Sigmoid colon (tissue), 7 donors: ENCODE results near the gene BCL11B. TPM values are rescaled to one million over a fixed set of nuclear protein-coding genes. Genes with fewer than 3 reads are reported as not detected.
A peak's percentile ranks its signal among the peaks of the same experiment; 100 is the strongest.

Source experiments
- DNase-seq: peaks from one replicate; pipeline ENCODE4 v3.0.0-alpha.2; 2019
- H3K27ac ChIP-seq, 4 donors: fragments of 200-600 bp; sonication (generic); one replicate each; pipeline ENCODE4 v1.5.1; 2016 to 2019; ENCODE audit warnings: mild to moderate bottlenecking in 1 of 4
- H3K27me3 ChIP-seq, 3 donors: fragments of 200-600 bp; sonication (generic); one replicate each; pipeline ENCODE4 v1.5.1; 2019; ENCODE audit warnings: mild to moderate bottlenecking in 1 of 3
- H3K36me3 ChIP-seq, 4 donors: fragments of 200-600 bp; sonication (generic); one replicate each; pipeline ENCODE4 v1.5.1; 2016 to 2019
- H3K4me1 ChIP-seq, 4 donors: fragments of 200-600 bp; sonication (generic); one replicate each; pipeline ENCODE4 v1.5.1; 2017 to 2019
- H3K4me3 ChIP-seq, 4 donors: fragments of 200-600 bp; sonication (generic); one replicate each; pipeline ENCODE4 v1.5.1; 2017 to 2019; ENCODE audit warnings: mild to moderate bottlenecking in 2 of 4, moderate library complexity in 1 of 4
- H3K9me3 ChIP-seq, 4 donors: fragments of 200-600 bp in 3 of 4; sonication (generic) in 3 of 4; one replicate each; pipeline versions ENCODE4 v1.5.1 to v1.6.1; 2013 to 2019
- CTCF ChIP-seq, 4 experiments: fragments of 450-650 bp in 3 of 4; fragments of 200-600 bp in 1 of 4; IDR thresholded peaks; one replicate each; pipeline ENCODE4 v1.5.1; 2016 to 2019; ENCODE audit warnings: antibody characterized with exemption in 4 of 4, mild to moderate bottlenecking in 3 of 4, moderate library complexity in 2 of 4
- EP300 ChIP-seq, 4 donors: sonication (generic); formaldehyde crosslinking; IDR thresholded peaks; one replicate each; pipeline ENCODE4 v1.6.1; 2017; ENCODE audit warnings: antibody characterized with exemption in 4 of 4
- POLR2A ChIP-seq, 2 donors: fragments of 450-650 bp; IDR thresholded peaks; one replicate each; pipeline ENCODE4 v1.6.1; 2016; ENCODE audit warnings: antibody characterized with exemption in 2 of 2, mild to moderate bottlenecking in 2 of 2, moderate library complexity in 2 of 2
- POLR2AphosphoS5 ChIP-seq, 4 donors: sonication (generic); formaldehyde crosslinking; IDR thresholded peaks; one replicate each; pipeline ENCODE4 v1.6.1; 2017; ENCODE audit warnings: antibody characterized with exemption in 4 of 4
- WGBS, 2 donors: extraction: QIAGEN DNeasy Blood & Tissue Kit; methylation state at CpG; one replicate each; pipeline ENCODE4 v1.1.7; 2013; 5-methylcytosine and 5-hydroxymethylcytosine counted together
- intact Hi-C: fragments of 100-400 bp; cut with DNase I; formaldehyde crosslinking; loops from one replicate; pipeline ENCODE4 v1.15.1; 2023
- polyA plus RNA-seq, 3 donors: library from polyadenylated mRNA; stranded (reverse); fragments of 200-250 nt; gene quantifications; one replicate each; pipeline ENCODE4 v1.2.3, GENCODE V29; 2013
- total RNA-seq, 4 donors: library from RNA; depleted of rRNA; stranded (reverse); fragments of >200 nt; gene quantifications; one replicate each; pipeline ENCODE4 v1.1.0, GENCODE V29; 2016
- donor health status: healthy with polysubstance abuse.
- donor health status: Bipolar disorder and iron deficiency.
- donor health status: healthy.

The BCL11B gene
- total and polyA plus RNA-seq, 7 donors: under 0.01 to 3.5 (median 0.23) TPM

DNA sequence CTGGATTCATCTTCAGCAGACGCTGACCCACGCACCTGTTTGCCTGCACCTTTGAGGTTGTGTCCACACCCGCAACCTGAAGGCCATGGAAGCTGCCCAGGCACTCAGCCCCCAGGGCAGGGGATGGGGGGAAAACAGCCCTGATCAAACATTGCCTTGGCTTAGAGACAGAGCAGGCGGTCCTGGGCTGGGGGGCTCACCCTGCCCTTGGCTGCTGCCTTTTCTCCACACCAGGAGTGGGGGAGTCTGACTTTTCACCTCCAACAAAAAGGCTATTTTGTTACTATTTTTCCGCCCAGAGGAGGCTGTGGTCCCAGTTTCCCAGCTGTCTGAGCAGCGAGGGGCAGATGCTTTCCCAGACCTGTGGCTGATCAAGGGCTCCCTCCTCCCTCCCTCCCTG, 24.2 kb downstream of the BCL11B start:
- no peak for TF ChIP-seq CTCF (IDR thresholded peaks at IDR 0.05)
- no peak for TF ChIP-seq POLR2A (IDR thresholded peaks at IDR 0.05)
- TF ChIP-seq POLR2AphosphoS5 (IDR thresholded peaks at IDR 0.05): no peak
- no peak for TF ChIP-seq EP300 (IDR thresholded peaks at IDR 0.05)
- no peaks in the 10 kb centered on the region for H3K36me3 ChIP-seq
- DNase-seq: no peak
- WGBS, 2 donors: 80 to 89% methylated on average over 6 of the region's 6 CpGs
- peaks cover 22 to 86% (median 32%) of the 10 kb centered on the region in 3 donors for H3K27me3 ChIP-seq
- intact Hi-C loops: no loop called here
- H3K4me3 ChIP-seq: no peak overlapping the region
- peaks cover 0 to 16% (median 13%) of the 10 kb centered on the region in 4 donors for H3K4me1 ChIP-seq
- H3K27ac ChIP-seq: no peak overlapping the region
- no peaks in the 10 kb centered on the region for H3K9me3 ChIP-seq

GRCh38 chr14:99247101-99247729, 24.8 kb downstream of the BCL11B start:
- WGBS, 2 donors: 49 to 80% methylated on average over 9 of the region's 9 CpGs
- no peak overlapping the region for H3K4me3 ChIP-seq
- peaks cover 0 to 16% (median 13%) of the 10 kb centered on the region in 4 donors for H3K4me1 ChIP-seq
- no peak overlapping the region for H3K27ac ChIP-seq
- peaks cover 22 to 86% (median 32%) of the 10 kb centered on the region in 3 donors for H3K27me3 ChIP-seq
- intact Hi-C loops: no loop called here
- no peaks in the 10 kb centered on the region for H3K36me3 ChIP-seq
- TF ChIP-seq POLR2A (IDR thresholded peaks at IDR 0.05): no peak
- no peak for TF ChIP-seq CTCF (IDR thresholded peaks at IDR 0.05)
- TF ChIP-seq POLR2AphosphoS5 (IDR thresholded peaks at IDR 0.05): no peak
- TF ChIP-seq EP300 (IDR thresholded peaks at IDR 0.05): no peak
- DNase-seq: no peak
- no peaks in the 10 kb centered on the region for H3K9me3 ChIP-seq

- H3K4me3 ChIP-seq: peak overlapping the region in 2 of 4 donors; percentile 8 to 25
- TF ChIP-seq POLR2AphosphoS5 (IDR thresholded peaks at IDR 0.05): no peak
- TF ChIP-seq EP300 (IDR thresholded peaks at IDR 0.05): no peak
- no peak for TF ChIP-seq POLR2A (IDR thresholded peaks at IDR 0.05)
- TF ChIP-seq CTCF (IDR thresholded peaks at IDR 0.05): no peak
- intact Hi-C loops: no loop called here
- peaks cover 0 to 16% (median 13%) of the 10 kb centered on the region in 4 donors for H3K4me1 ChIP-seq
- no peaks in the 10 kb centered on the region for H3K36me3 ChIP-seq
- WGBS, 2 donors: 20 to 65% methylated on average over 40 of the region's 40 CpGs
- H3K27ac ChIP-seq: no peak overlapping the region
- no peak for DNase-seq
- H3K9me3 ChIP-seq: no peaks in the 10 kb centered on the region
- peaks cover 22 to 81% (median 32%) of the 10 kb centered on the region in 3 donors for H3K27me3 ChIP-seq
Measured at GRCh38 chr14:99246536-99247097, 25.4 kb downstream of the BCL11B start.

DNA sequence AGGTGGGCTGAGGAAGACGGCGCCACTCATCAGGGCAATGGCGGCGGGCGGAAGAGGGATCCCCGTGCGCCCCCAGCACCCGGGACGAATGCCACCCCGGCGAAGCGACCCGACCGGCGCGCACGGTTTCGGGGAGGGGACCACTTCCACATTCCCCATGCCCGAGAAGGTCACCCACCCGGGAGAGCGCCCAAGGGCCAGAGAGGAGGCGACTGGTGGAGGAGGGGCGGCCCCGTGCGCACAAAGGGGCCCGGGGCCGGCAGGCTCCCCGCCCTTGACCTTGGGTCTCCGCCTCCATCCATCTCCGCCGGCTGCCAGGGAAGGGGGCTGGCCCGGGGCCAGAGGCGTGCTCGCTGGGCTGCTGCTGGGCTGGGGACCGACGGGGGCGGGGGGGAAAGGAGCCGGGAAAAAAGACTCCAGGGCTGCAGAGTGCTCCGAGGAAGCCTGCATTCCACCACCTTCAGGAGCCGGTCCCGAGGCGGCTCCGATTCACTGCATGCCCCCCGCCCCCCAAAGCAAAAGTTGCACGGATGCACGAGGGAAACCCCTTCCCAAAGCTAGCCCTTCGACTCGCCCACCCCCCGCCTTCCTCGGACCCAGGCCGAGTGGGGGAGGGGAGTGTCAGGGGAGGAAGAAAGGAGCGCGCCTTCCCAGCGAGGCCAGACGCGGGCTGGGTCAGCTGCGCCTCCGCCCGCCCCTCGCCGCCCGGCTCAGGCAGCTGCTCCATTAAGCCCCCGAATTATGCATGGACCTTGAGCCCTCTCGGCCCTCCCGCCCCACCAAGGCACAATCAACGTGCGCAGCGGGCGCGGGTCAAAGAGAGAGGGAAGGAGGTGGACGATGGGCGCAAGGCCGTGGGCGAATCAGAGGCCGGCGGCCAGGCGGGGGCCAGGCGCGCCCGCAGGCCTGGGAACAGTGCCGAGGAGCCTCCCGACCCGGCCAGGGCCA, 26.2 kb downstream of the BCL11B start:
- TF ChIP-seq EP300 (IDR thresholded peaks at IDR 0.05) (no peak), CTCF (IDR thresholded peaks at IDR 0.05) (no peak), POLR2AphosphoS5 (IDR thresholded peaks at IDR 0.05) (no peak), POLR2A (IDR thresholded peaks at IDR 0.05) (no peak)
- H3K4me3 ChIP-seq: peak overlapping the region in 2 of 4 donors; percentile 8 to 25
- WGBS, 2 donors: 20 to 43% methylated on average over 83 of the region's 83 CpGs
- no peak overlapping the region for H3K27ac ChIP-seq
- intact Hi-C loops: no loop called here
- peak; percentile 50 for DNase-seq
- H3K9me3 ChIP-seq: no peaks in the 10 kb centered on the region
- peaks cover 0 to 16% (median 13%) of the 10 kb centered on the region in 4 donors for H3K4me1 ChIP-seq
- H3K27me3 ChIP-seq: peaks cover 22 to 74% (median 32%) of the 10 kb centered on the region in 3 donors
- H3K36me3 ChIP-seq: no peaks in the 10 kb centered on the region
